Trophoblast cell (in vitro differentiated cells and primary cell): ENCODE measurements around the gene BUB1.

ENCODE experiments used
- DNase-seq, 2 donors: peaks; one replicate each; pipeline ENCODE4 v3.0.0-alpha.2; 2016
- H2AFZ ChIP-seq: 2 replicates; pipeline ENCODE4 v1.6.1; 2013; ENCODE audit warnings: low read length, moderate library complexity, mild to moderate bottlenecking; ENCODE audit not compliant: insufficient read depth, poor library complexity
- H2AK5ac ChIP-seq: 2 replicates; pipeline ENCODE4 v1.6.1; 2013; ENCODE audit warnings: mild to moderate bottlenecking, low read length
- H2BK120ac ChIP-seq: 2 replicates; pipeline ENCODE4 v1.6.1; 2013; ENCODE audit warnings: low read length, mild to moderate bottlenecking, moderate library complexity; ENCODE audit not compliant: insufficient read depth, poor library complexity
- H2BK12ac ChIP-seq: 2 replicates; pipeline ENCODE4 v1.6.1; 2013; ENCODE audit warnings: mild to moderate bottlenecking, low read length, moderate library complexity
- H2BK5ac ChIP-seq: 2 replicates; pipeline ENCODE4 v1.6.1; 2013; ENCODE audit warnings: low read length, low read depth, moderate library complexity, mild to moderate bottlenecking; ENCODE audit not compliant: poor library complexity
- H3K14ac ChIP-seq: 2 replicates; pipeline ENCODE4 v1.6.1; 2013; ENCODE audit warnings: mild to moderate bottlenecking, low read length
- H3K18ac ChIP-seq: 2 replicates; pipeline ENCODE4 v1.6.1; 2013; ENCODE audit warnings: mild to moderate bottlenecking, low read length
- H3K23ac ChIP-seq: 2 replicates; pipeline ENCODE4 v1.6.1; 2013; ENCODE audit warnings: low read length
- H3K27ac ChIP-seq: 2 replicates; pipeline ENCODE4 v1.5.1; 2013; ENCODE audit warnings: low read depth, mild to moderate bottlenecking, inconsistent platforms, low read length, moderate library complexity
- H3K27me3 ChIP-seq: 2 replicates; pipeline ENCODE4 v1.6.1; 2013; ENCODE audit warnings: inconsistent platforms, mild to moderate bottlenecking, low read length, moderate library complexity; ENCODE audit not compliant: insufficient read depth
- H3K36me3 ChIP-seq, 2 experiments: 1 replicate in 1 of 2; 2 replicates in 1 of 2; pipeline ENCODE4 v1.6.1; 2013; ENCODE audit warnings: low read length in 2 of 2, mild to moderate bottlenecking in 2 of 2, moderate library complexity in 1 of 2; ENCODE audit not compliant: insufficient read depth in 2 of 2, control insufficient read depth in 1 of 2
- H3K4ac ChIP-seq: 2 replicates; pipeline ENCODE4 v1.6.1; 2013; ENCODE audit warnings: low read depth, mild to moderate bottlenecking, low read length, moderate library complexity
- H3K4me1 ChIP-seq, 2 experiments: 1 replicate in 1 of 2; 2 replicates in 1 of 2; pipeline ENCODE4 v1.6.1; 2013; ENCODE audit warnings: low read length in 2 of 2, mild to moderate bottlenecking in 2 of 2, moderate library complexity in 1 of 2; ENCODE audit not compliant: insufficient read depth in 2 of 2, control insufficient read depth in 1 of 2
- H3K4me2 ChIP-seq: 2 replicates; pipeline ENCODE4 v1.6.1; 2013; ENCODE audit warnings: inconsistent platforms, mild to moderate bottlenecking, low read length, moderate library complexity
- H3K4me3 ChIP-seq: 2 replicates; pipeline ENCODE4 v1.5.1; 2013; ENCODE audit warnings: mild to moderate bottlenecking, low read depth, low read length, inconsistent platforms
- H3K79me1 ChIP-seq: one replicate; pipeline ENCODE4 v1.6.1; 2013; ENCODE audit warnings: low read length
- H3K79me2 ChIP-seq: 2 replicates; pipeline ENCODE4 v1.6.1; 2013; ENCODE audit warnings: low read length, mild to moderate bottlenecking; ENCODE audit not compliant: control insufficient read depth, insufficient read depth, poor library complexity
- H3K9ac ChIP-seq: 2 replicates; pipeline ENCODE4 v1.6.1; 2013; ENCODE audit warnings: mild to moderate bottlenecking, low read length
- H3K9me3 ChIP-seq: 2 replicates; pipeline ENCODE4 v1.6.1; 2013; ENCODE audit warnings: low read depth, mild to moderate bottlenecking, control low read depth, inconsistent platforms, low read length; ENCODE audit not compliant: insufficient read depth
- H4K12ac ChIP-seq: 2 replicates; pipeline ENCODE4 v1.6.1; 2013; ENCODE audit warnings: low read depth, mild to moderate bottlenecking, low read length, moderate library complexity
- H4K8ac ChIP-seq: 2 replicates; pipeline ENCODE4 v1.6.1; 2013; ENCODE audit warnings: low read depth, mild to moderate bottlenecking, low read length, moderate library complexity
- H4K91ac ChIP-seq: one replicate; pipeline ENCODE4 v1.6.1; 2013; ENCODE audit warnings: low read depth, mild to moderate bottlenecking, low read length, moderate library complexity
- WGBS: extraction: QIAGEN DNeasy Blood & Tissue Kit; methylation state at CpG from one replicate; pipeline ENCODE4 v1.1.7; 2013; ENCODE audit warnings: missing lambda C conversion rate; ENCODE audit not compliant: insufficient read length, insufficient coverage; ENCODE audit errors: extremely low coverage; 5-methylcytosine and 5-hydroxymethylcytosine counted together

Gene BUB1

GRCh38 chr2:110717734-110718133, 39.9 kb upstream of the BUB1 start:
- H4K12ac ChIP-seq = no peak overlapping the region
- H3K23ac ChIP-seq = no peak overlapping the region
- no peaks in the 10 kb centered on the region for H3K79me2 ChIP-seq
- H3K4ac ChIP-seq = no peak overlapping the region
- H3K4me2 ChIP-seq = no peak overlapping the region
- H3K14ac ChIP-seq = no peak overlapping the region
- no peak overlapping the region for H3K18ac ChIP-seq
- H2BK12ac ChIP-seq = no peak overlapping the region
- peaks cover 3% of the 10 kb centered on the region for H3K9me3 ChIP-seq
- H4K8ac ChIP-seq = no peak overlapping the region
- no CpG with 5 or more reads among the region's 4 CpGs for WGBS
- H3K4me3 ChIP-seq = no peak overlapping the region
- H4K91ac ChIP-seq = no peak overlapping the region
- H2AFZ ChIP-seq = no peak overlapping the region
- no peak for DNase-seq
- no peak overlapping the region for H2AK5ac ChIP-seq
- H2BK120ac ChIP-seq = no peak overlapping the region
- H2BK5ac ChIP-seq = no peak overlapping the region
- H3K4me1 ChIP-seq = peaks cover 4 to 6% of the 10 kb centered on the region in 2 experiments
- no peaks in the 10 kb centered on the region for H3K36me3 ChIP-seq
- H3K27me3 ChIP-seq = no peaks in the 10 kb centered on the region
- H3K9ac ChIP-seq = no peak overlapping the region
- no peak overlapping the region for H3K27ac ChIP-seq
- H3K79me1 ChIP-seq = no peaks in the 10 kb centered on the region

GRCh38 chr2:110716959-110717645, 39.2 kb upstream of the BUB1 start:
- no CpG with 5 or more reads among the region's 3 CpGs for WGBS
- no peaks in the 10 kb centered on the region for H3K36me3 ChIP-seq
- H2AK5ac ChIP-seq = no peak overlapping the region
- no peak for DNase-seq
- no peak overlapping the region for H3K23ac ChIP-seq
- no peak overlapping the region for H3K4ac ChIP-seq
- no peak overlapping the region for H4K91ac ChIP-seq
- H3K79me1 ChIP-seq = no peaks in the 10 kb centered on the region
- no peak overlapping the region for H3K9ac ChIP-seq
- H3K14ac ChIP-seq = no peak overlapping the region
- no peak overlapping the region for H2BK12ac ChIP-seq
- no peaks in the 10 kb centered on the region for H3K79me2 ChIP-seq
- no peak overlapping the region for H3K4me2 ChIP-seq
- H4K8ac ChIP-seq = no peak overlapping the region
- no peak overlapping the region for H3K27ac ChIP-seq
- no peak overlapping the region for H3K18ac ChIP-seq
- H2AFZ ChIP-seq = no peak overlapping the region
- H3K4me1 ChIP-seq = peaks cover 4 to 6% of the 10 kb centered on the region in 2 experiments
- H3K9me3 ChIP-seq = peaks cover 3% of the 10 kb centered on the region
- no peak overlapping the region for H2BK120ac ChIP-seq
- H3K27me3 ChIP-seq = no peaks in the 10 kb centered on the region
- H2BK5ac ChIP-seq = no peak overlapping the region
- H4K12ac ChIP-seq = no peak overlapping the region
- H3K4me3 ChIP-seq = no peak overlapping the region

- H3K27me3 ChIP-seq = no peaks in the 10 kb centered on the region
- H3K79me1 ChIP-seq = no peaks in the 10 kb centered on the region
- H3K36me3 ChIP-seq = no peaks in the 10 kb centered on the region
- no CpG with 5 or more reads among the region's 6 CpGs for WGBS
- no peak overlapping the region for H2BK120ac ChIP-seq
- H3K4ac ChIP-seq = no peak overlapping the region
- no peak overlapping the region for H2BK12ac ChIP-seq
- no peak overlapping the region for H2AK5ac ChIP-seq
- no peak overlapping the region for H3K4me3 ChIP-seq
- H2AFZ ChIP-seq = no peak overlapping the region
- H3K27ac ChIP-seq = no peak overlapping the region
- H3K23ac ChIP-seq = no peak overlapping the region
- no peak overlapping the region for H3K4me2 ChIP-seq
- H3K18ac ChIP-seq = no peak overlapping the region
- no peak overlapping the region for H4K91ac ChIP-seq
- H3K79me2 ChIP-seq = no peaks in the 10 kb centered on the region
- no peak overlapping the region for H4K12ac ChIP-seq
- no peak for DNase-seq
- H3K9me3 ChIP-seq = no peaks in the 10 kb centered on the region
- H3K4me1 ChIP-seq = peaks cover 3 to 4% of the 10 kb centered on the region in 2 experiments
- H2BK5ac ChIP-seq = no peak overlapping the region
- no peak overlapping the region for H4K8ac ChIP-seq
- H3K14ac ChIP-seq = no peak overlapping the region
- H3K9ac ChIP-seq = no peak overlapping the region
Observed at GRCh38 chr2:110714452-110715224, 36.8 kb upstream of the BUB1 start.

- no peak overlapping the region for H2BK12ac ChIP-seq
- H3K9ac ChIP-seq = no peak overlapping the region
- H3K18ac ChIP-seq = no peak overlapping the region
- H3K27ac ChIP-seq = no peak overlapping the region
- H3K79me1 ChIP-seq = no peaks in the 10 kb centered on the region
- H4K91ac ChIP-seq = no peak overlapping the region
- H3K27me3 ChIP-seq = no peaks in the 10 kb centered on the region
- no peak overlapping the region for H3K14ac ChIP-seq
- no peak overlapping the region for H2BK5ac ChIP-seq
- no peaks in the 10 kb centered on the region for H3K9me3 ChIP-seq
- no peaks in the 10 kb centered on the region for H3K36me3 ChIP-seq
- H3K79me2 ChIP-seq = no peaks in the 10 kb centered on the region
- no peak overlapping the region for H2AFZ ChIP-seq
- no peak overlapping the region for H3K4ac ChIP-seq
- H4K12ac ChIP-seq = no peak overlapping the region
- DNase-seq = peak in 1 of 2 donors; percentile 48
- no peak overlapping the region for H4K8ac ChIP-seq
- no CpG with 5 or more reads among the region's 6 CpGs for WGBS
- H3K4me3 ChIP-seq = no peak overlapping the region
- no peak overlapping the region for H2AK5ac ChIP-seq
- H3K4me1 ChIP-seq = peaks cover 3 to 4% of the 10 kb centered on the region in 2 experiments
- H3K23ac ChIP-seq = no peak overlapping the region
- H2BK120ac ChIP-seq = no peak overlapping the region
- no peak overlapping the region for H3K4me2 ChIP-seq
Observed at GRCh38 chr2:110713513-110714362, 35.9 kb upstream of the BUB1 start.
